Activated naive CD4-positive, alpha-beta T cell treated with Interleukin-2 at 50 U/mL for 16 hours (primary cell): ENCODE results near the gene SYNDIG1.

Experiments
- DNase-seq: peaks from one replicate; pipeline ENCODE4 v3.0.0-alpha.2; 2020

SYNDIG1 gene

DNA sequence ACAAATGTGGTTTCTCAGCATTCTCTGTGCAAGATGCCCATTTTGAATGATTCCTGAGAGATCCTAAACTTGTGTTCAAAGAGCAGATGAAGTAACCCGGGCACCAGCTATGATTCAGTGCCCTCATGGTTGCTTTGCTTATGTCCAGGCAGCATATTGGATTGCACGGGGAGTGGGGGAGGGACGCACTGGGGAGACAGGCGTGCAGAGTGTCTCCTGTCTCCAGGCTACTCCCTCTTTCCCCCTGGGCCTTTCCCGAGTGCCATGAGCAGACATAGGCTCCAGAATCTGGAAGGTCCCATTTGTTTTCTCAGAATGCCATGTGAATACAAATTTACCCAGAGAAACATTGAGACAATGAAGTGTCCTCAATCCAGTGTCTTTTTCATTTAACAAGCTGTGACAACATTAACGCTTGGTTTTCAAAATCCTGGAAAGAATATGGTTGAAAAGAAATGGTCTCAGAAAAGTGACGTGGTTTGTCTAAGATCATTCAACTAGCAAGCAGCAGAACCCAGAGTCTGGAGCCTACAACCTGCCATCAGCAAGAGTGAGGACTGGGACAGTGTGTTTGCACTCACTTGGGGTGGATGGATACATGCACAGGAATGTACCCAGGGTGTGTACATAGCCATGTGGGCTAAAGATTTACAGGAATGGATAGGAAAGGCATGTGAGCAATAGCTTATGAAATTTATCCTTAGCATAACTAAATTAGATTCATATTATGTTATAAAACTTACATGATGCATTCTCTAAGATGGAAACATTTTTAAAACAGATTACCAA lies 4.2 kb downstream of the SYNDIG1 start:
- DNase-seq = no peak

DNA sequence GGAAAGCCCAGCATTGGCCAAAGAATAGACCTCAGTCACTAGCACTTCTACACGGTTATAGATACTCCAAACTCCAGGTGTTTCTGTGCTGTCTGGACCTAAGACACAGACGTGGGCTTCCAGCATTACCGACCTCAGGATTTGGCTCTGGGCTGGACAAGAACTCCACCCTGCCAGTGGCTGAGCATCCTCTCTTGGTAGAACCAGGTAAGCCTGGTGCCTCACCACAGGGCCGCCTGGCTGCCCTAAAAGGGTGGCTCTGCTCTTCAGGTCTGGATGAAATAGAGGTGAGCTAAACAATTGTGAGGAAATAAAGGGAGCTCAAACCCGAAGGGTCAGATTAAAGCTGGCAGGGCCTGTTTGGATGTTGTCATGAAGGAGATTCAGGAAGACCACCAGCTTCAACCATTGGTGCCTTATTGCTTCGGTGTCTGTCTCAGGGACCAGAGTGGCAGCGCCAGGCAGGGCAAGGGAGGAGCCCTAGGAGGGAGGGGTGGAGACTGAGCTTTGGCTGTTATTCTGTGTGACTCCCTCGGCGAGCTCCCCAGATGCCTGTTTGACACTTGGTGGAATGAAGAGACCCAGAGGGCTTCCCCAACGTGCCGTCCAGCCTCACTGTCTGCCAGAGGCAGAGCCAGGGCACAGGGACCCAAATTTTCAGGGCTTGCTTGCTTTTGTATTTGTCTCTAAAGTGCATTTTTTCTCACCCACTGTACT lies 8.6 kb downstream of the SYNDIG1 start:
- no peak for DNase-seq

DNA sequence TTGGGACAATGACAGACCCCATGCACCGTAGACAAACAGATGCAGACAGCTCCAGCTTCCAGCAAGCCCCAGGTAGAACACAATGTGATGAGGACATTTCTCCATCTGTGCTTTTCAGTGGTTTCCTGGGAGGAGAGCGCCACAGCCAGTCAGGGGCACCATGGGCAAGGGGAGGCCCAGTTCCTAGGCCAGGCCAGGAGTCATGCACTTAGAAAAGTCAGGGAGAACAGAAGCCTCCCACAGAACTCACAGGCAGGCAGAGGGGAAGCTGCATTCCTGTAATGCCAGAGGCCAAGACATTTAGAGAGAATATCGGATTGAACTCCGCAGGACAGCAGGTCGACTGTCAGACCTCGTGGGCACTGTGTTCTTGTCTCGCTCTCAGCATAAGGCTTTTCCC lies 9.2 kb downstream of the SYNDIG1 start:
- no peak for DNase-seq

DNA sequence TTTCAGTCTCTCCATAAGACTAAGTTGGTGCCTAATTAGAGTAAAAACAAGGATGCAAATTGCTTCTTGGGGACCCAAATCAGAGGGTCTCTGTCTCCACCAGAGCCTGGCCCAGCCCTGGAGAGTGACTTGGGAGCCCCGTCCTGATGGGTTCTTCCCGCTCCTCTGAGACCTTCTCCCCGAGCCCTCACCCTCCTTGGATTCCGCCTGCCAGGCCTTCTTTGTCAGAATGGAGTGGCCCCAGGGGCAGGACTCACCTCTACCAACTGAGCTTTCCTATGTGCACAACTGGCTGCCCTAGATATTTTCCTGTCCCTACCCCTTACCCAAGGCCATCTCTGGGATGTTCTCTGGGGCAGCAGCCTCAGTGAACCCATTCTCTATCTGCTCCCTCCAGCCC lies 9.7 kb downstream of the SYNDIG1 start:
- DNase-seq = no peak

DNA sequence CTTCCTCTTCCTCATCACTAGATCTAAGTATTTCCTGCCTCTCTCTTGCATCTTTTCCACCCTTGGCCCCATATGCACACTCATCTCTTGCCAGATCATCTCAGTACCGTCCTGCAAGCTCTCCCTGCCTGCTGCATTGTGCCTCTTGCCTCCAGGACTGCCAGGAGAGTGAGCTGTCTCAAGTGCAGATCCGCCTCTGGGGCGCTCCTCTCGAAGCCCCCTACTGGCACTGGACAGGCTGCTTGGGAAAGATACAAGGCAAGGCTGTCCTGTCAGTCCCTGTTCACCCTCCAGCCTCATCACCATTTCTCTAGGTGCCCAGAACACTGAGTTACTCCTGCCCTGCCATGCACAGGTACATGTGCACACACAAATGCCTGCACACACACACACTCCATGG lies 10.2 kb downstream of the SYNDIG1 start:
- DNase-seq = no peak

DNA sequence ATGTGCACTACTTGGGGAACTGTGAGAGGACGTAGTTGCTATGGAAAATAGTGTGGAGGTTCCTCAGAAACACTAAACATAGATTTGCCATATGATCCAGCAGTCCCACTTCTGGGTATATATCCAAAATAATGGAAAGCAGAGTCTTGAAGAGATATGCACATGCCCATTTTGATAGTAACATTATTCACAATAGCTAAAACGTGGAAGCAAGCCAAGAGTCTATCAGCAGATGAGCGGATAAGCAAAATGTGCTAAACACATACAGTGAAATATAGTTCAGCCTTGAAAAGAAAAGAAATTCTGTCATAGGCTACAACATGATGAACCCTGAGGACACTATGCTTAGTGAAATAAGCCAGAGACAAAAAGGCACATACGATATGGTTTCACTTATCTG lies 11.1 kb downstream of the SYNDIG1 start:
- no peak for DNase-seq

DNA sequence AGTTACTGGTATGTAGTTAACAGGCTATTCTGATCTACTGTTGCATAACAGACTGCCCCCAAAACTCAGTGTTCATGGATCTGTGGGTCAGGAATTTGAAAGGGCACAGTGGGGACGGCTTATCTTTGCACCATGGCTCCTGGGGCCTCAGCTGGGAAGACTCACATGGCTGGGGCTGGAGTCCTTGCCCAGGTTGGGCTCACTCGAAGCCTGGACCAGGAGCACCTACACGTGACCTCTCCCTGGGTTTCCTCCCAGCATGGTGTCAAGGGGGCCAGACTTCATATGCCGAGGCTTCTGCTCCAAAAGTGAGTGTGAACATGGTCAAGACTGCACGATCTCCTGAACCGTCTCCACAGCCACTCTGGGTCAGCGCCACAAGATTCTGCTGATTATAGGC lies 11.7 kb downstream of the SYNDIG1 start:
- DNase-seq = no peak

DNA sequence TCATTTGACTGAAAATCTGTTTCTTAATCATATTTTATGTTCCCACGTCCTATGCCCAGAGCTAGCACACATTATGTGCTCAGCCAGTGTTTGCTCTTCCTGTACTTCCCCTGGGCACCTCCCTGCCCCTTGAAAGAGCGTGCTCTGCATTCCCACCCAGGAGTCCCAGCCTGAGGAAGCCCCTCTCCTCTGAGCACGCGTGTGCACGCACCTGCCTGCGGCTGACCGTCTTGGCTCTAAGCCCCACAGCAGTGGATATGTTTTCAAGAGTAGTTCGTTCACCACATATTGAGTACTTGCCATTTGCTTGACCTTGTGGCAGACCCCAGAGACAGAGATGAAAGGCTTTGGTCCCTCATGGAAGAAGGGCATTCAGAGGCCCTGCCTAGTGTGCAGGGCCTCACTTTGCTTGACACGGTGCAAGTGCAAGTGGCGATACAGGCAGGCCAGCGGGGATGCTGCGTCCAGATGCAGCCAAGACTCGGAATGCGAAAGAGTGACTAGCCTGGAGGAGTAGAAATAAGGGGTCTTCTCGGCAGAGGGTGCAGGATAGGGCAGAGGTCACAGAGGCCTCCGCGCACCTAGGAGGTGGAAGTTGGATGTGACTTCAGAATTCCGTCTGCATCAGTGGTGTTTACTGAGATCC lies 14.1 kb downstream of the SYNDIG1 start:
- DNase-seq = no peak

DNA sequence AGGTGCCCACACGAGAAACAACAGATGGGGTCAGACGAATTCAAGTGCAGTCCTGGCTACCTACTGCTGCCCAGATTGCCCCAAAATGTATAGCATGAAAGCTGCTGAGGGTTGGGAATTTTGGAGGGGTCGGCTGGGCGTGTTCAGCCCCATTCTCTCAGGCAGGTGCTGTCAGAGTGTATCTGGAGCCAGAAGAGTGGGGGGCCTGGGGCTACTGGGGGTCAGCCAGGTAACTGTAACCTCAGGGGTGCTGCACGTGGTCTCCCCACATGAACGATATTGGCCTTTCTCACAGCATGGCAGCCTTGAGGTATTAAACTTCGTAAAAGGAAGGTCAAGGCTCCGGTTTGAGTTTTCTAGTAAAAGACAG lies 14.6 kb downstream of the SYNDIG1 start:
- DNase-seq = no peak

DNA sequence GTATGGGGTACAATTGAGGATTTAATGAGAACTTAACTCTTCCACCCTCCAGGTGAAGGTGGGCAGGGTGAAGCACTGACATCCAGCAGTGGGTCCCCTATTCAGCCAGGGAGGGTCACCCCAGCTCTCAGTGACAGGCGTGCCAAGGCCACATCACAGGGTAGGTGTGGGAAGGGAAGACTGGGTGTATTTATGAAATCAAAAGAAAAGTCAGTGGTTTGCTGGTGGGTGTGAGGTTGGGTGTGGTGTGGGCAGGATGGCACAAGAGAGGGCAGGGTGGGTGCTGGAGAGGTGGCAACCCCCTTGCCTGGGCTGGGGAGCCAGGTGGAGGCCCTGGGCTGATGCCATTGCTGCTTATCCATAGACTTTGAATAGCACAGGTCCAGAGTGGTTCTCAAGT lies 16.6 kb downstream of the SYNDIG1 start:
- no peak for DNase-seq

DNA sequence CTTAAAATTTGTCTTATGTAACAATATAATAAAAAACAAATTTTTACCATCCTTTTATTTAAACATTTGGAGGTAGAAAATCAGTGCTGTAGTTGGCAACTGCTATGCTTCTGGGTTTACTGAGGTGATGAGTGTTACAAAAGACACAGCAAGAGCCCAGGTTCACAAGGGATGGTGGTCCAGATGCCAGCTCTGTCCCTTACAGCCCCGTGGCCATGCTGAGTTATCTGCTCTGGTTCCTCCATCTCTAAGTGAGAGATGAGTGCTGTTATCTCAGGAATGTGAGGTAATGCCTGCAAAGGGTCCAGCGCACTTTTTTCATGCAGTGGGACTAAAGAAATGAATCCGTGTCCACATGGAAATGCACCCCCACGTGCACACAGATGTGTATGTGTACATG lies 17.8 kb downstream of the SYNDIG1 start:
- no peak for DNase-seq

DNA sequence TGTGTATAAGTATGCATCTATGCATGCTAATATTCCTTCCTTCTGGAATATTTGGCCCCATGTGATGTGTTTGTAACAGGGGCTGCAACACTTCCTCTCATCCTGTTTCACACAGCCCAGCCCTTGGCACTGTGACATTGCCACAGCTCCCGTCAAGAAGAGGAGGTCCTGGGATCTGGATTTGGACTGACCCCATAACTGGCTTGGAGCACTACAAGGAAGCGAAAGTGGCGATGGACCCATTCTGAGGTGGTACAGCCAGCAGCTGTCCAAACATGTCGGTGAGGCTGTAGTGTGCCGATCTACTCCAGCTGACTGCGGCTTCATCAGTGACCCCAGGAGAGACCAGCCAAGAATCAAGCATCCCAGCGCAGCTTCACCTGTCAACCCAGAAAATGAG lies 18.2 kb downstream of the SYNDIG1 start:
- DNase-seq = no peak

DNA sequence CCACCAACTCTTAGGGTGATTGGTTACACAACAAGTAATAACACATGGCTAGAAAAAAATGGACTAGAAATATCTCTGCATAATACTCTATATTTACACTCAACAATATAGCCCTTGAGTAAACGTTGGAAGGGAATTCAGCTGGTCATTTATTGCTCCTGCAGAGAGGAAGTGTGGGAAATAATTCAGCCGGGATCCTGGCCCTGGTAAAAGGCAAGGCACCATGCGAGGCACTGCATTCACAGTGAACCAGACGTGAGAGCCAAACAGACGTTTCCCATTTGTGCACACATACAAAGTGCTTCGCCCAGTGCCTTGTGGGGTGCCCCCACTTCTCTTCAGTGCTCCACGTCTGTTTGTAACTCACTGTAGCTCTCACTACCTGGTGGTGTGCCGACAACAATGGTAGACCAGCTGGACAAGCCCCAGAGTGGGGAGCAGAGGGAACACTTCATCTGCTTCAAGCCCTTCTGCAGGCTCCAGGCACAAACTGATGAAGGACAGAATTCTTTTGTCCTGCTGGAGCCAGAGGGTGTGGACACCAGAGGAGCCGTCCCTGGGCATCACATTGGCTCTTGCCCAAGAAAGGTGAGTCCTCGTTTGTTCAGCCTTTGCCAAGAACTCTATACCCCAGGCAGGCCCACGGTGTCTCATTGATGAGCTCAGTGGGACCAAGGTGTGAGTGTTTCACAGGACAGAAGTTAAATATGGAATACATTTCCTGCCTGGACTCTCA lies 18.8 kb downstream of the SYNDIG1 start:
- DNase-seq = no peak

DNA sequence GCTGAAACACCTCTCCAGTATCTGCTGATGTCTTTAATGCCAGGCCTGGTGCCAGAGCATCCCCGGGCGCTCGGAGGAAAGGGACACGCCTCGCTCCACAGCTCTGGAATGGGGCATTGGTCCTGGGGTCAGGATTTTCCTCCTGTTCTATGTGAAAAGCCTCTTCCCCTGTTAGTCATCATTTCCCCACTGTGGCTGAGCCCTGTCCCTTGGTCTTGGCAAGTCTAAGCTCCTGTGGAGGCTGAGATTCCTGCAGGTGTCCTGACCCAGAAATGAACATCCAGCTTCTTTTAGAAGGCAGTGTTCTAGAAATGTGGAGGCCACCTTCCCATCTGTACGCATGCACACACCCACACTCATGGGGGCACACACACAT lies 19.4 kb downstream of the SYNDIG1 start:
- DNase-seq = no peak

DNA sequence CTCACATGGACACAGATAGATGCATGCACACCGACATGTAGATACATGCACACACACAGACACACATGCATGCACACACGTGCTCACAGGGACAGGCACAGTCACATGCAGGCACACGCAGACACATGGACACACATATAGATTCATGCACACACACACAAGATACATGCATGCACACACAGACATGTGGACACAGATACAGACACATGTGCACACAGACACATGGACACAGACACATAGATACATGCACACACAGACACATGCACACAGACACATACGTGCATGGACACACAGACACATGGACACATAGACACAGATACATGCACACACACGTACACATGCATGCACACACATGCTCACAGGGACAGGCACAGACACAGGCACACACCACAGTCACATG lies 19.8 kb downstream of the SYNDIG1 start:
- DNase-seq = no peak

DNA sequence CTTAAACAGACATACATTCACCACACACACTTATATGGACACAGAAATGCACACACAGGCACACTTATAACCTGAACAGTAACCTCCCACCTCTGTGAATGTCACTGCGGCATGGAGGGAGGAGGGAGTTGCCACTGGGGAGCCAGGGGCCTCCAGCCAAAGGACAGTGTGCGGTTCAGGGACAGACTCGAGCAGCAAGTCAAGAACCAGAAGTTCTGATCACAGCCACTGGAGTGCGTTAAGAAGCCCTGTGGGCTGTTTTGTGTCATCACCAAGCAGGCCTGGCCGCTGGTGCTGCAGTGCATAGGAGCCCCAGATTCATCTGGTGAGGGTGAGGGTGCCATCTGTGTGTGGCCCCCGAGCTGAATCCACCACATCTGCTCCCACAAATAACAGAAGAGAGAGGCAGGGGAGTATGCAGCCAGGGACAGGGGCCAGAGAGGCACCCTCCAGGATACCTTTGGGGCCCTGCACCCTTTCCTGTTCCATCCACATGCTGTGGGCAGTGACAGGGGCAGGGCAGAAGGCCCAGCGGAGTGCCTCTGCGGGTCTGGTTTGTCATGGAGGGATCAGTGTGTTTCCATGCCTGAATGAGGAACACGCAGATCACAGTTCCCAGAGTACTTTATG lies 20.3 kb downstream of the SYNDIG1 start:
- no peak for DNase-seq

DNA sequence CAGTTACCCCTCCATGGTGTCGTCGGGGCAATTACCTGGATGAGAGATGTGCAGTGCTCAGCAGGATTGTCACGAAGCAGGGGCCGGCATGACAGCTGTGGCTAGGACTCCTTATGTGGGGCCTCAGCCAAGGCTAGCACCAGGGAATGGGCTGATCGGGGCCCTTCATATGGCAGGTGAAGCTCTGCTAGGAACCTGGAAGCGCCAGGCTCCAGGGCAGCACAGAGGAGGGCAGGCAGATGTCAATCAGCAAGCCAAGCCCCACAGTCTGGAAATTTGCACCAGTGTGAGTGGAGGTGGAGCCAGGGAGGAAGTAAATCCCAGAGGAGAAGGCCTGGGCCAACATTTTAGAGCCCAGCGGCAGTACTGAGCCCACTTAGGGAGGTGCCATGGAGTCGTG lies 21.2 kb downstream of the SYNDIG1 start:
- no peak for DNase-seq

DNA sequence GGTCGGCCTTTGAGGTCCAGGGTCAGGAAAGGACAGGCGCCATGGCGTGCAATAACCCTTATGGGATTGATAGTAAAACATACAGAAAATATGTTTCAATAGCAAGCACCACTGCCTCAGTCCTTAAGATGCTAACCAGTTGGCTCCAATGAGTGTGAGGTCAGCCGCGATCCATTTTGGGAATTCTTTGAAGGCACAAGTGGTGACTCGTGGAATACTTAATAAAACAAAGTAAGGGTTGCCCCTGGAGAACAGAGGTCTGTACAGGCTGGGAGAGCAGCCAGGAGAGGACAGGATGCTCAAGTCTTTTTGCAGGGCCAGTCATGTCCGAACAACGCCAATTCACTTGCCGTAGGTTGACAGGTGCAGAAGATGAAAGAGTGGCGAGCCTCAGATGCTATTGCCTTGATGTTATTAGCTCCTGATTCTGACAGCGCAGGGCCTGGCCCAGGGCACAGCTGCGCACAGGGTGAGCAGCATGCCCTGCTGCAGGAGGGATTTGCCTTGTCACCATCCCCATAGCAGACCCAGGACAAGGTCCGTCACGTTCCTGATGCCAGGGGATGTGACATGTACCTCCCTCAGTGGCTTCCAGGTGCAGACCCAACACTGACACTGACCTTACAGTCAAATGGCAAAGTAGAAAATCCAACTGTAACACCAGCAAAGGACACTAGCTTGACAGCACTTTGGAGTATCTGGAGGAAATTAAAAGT lies 21.8 kb downstream of the SYNDIG1 start:
- DNase-seq = no peak

DNA sequence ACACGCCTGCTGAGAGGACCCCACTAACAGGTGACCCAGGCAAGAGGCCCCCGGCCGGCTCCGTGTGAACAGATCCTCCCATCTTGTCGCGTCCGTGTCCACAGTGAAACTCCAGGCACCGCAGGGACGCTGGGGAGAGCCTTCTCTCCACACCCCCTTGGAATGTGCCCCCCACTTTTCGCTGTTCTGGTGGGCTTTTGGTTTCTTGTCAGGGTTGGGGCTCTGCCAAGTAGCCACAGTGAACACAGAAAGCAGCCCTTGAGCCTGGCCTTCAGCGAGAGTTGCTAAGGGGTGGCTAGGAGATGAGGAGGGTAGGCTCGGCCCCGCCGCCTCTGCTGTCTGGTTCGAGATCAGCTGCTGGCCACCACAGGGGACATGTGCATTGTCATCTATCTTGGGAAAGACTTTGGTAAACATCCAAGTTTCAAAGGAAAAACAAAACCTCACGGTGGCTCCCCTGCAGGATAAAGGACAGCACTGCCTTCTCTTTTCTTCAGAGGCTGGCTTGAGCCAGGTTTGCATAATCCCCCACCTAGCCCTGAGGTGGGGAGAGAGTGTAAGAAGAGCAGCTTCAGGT lies 22.7 kb downstream of the SYNDIG1 start:
- no peak for DNase-seq

DNA sequence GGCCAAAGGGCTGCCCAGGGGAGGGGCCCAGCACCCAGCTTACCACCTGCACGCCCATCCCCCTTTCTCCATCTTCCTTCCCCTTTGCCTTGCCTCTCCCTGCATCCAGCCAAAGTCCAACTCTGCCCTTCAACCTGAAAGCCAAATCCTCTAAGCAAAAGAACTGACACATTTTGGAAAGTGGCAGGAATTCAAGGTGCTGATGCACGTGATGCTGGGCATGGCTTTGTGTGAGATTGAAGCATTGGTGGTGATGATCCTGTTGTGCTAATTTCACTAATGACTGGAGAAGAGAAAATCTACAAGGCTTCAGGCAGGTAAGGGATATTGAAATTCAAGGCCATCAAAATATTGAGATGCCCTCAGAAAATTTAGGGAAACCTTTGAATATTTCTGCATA lies 23.3 kb downstream of the SYNDIG1 start:
- DNase-seq = no peak

DNA sequence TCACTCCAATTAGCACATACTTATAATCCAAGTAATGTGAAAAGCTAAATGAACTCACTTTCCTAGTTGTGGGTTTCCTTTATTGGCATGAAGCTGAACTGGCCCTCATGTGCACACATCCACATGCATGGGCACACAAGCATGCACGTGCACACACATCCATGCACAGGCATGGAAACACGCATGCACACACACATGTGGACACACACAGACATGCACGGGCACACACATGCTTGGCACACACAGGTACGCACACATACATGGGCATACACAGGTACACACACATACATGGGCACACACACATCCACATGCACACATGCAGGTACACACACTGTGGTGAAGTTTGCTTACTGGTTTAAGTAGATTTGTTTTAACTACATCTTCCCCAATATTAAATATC lies 23.8 kb downstream of the SYNDIG1 start:
- DNase-seq = no peak
